H9 (cell line): ENCODE measurements around the gene SURF2. TPM values are rescaled to one million over a fixed set of nuclear protein-coding genes. Genes with fewer than 3 reads are reported as not detected.

ENCODE experiments used
- DNase-seq: peaks from one replicate; pipeline ENCODE4 v3.0.0-alpha.2; 2017
- H2AFZ ChIP-seq: one replicate; pipeline ENCODE4 v1.6.1; 2013; ENCODE audit warnings: mild to moderate bottlenecking, low read length, control low read depth, moderate library complexity
- H2AK5ac ChIP-seq: 2 replicates; pipeline ENCODE4 v1.6.1; 2013; ENCODE audit warnings: low read length, control low read depth, mixed read lengths; ENCODE audit not compliant: insufficient read length
- H2BK120ac ChIP-seq: one replicate; pipeline ENCODE4 v1.6.1; 2013; ENCODE audit warnings: low read depth, mild to moderate bottlenecking, low read length, control low read depth, inconsistent platforms; ENCODE audit not compliant: poor library complexity, severe bottlenecking
- H2BK12ac ChIP-seq: 2 replicates; pipeline ENCODE4 v1.6.1; 2013; ENCODE audit warnings: low read length, control low read depth, mixed read lengths, low read depth; ENCODE audit not compliant: insufficient read length
- H2BK15ac ChIP-seq: 2 replicates; pipeline ENCODE4 v1.6.1; 2013; ENCODE audit warnings: low read depth, low read length, control low read depth
- H2BK20ac ChIP-seq: one replicate; pipeline ENCODE4 v1.6.1; 2013; ENCODE audit warnings: low read depth, mild to moderate bottlenecking, low read length, control low read depth, inconsistent platforms; ENCODE audit not compliant: poor library complexity, severe bottlenecking
- H2BK5ac ChIP-seq: 2 replicates; pipeline ENCODE4 v1.6.1; 2013; ENCODE audit warnings: low read length, control low read depth, mixed read lengths; ENCODE audit not compliant: insufficient read length
- H3K14ac ChIP-seq: 2 replicates; pipeline ENCODE4 v1.6.1; 2013; ENCODE audit warnings: low read length, control low read depth; ENCODE audit not compliant: insufficient read depth
- H3K18ac ChIP-seq: 2 replicates; pipeline ENCODE4 v1.6.1; 2013; ENCODE audit warnings: low read depth, mild to moderate bottlenecking, mixed read lengths, low read length, control low read depth; ENCODE audit not compliant: insufficient read length
- H3K23ac ChIP-seq: 2 replicates; pipeline ENCODE4 v1.6.1; 2013; ENCODE audit warnings: low read length, control low read depth, mixed read lengths, low read depth; ENCODE audit not compliant: insufficient read length
- H3K23me2 ChIP-seq: 2 replicates; pipeline ENCODE4 v1.6.1; 2013; ENCODE audit warnings: low read depth, mild to moderate bottlenecking, mixed read lengths, low read length, control low read depth; ENCODE audit not compliant: insufficient read length, poor library complexity, severe bottlenecking
- H3K27ac ChIP-seq: 2 replicates; pipeline ENCODE4 v1.5.1; 2013; ENCODE audit warnings: low read length, control low read depth, mixed read lengths, low read depth; ENCODE audit not compliant: insufficient read length
- H3K27me3 ChIP-seq: 2 replicates; pipeline ENCODE4 v1.6.1; 2013; ENCODE audit warnings: low read length, control low read depth, inconsistent platforms; ENCODE audit not compliant: insufficient read depth
- H3K4ac ChIP-seq: 2 replicates; pipeline ENCODE4 v1.6.1; 2013; ENCODE audit warnings: low read depth, mild to moderate bottlenecking, control low read depth, inconsistent platforms, low read length, moderate library complexity
- H3K4me1 ChIP-seq: 2 replicates; pipeline ENCODE4 v1.6.1; 2013; ENCODE audit warnings: low read length, control low read depth, inconsistent platforms; ENCODE audit not compliant: insufficient read depth
- H3K4me2 ChIP-seq: 2 replicates; pipeline ENCODE4 v1.6.1; 2013; ENCODE audit warnings: low read length, control low read depth, mixed read lengths; ENCODE audit not compliant: insufficient read length, insufficient read depth
- H3K56ac ChIP-seq: 2 replicates; pipeline ENCODE4 v1.6.1; 2013; ENCODE audit warnings: low read depth, mild to moderate bottlenecking, mixed read lengths, low read length, control low read depth; ENCODE audit not compliant: insufficient read length
- H3K79me1 ChIP-seq: 2 replicates; pipeline ENCODE4 v1.6.1; 2013; ENCODE audit warnings: low read depth, mild to moderate bottlenecking, moderate library complexity, low read length, control low read depth, inconsistent platforms; ENCODE audit not compliant: insufficient read depth, poor library complexity, severe bottlenecking
- H3K79me2 ChIP-seq: 2 replicates; pipeline ENCODE4 v1.6.1; 2013; ENCODE audit warnings: low read length, control low read depth, inconsistent platforms; ENCODE audit not compliant: insufficient read depth
- H3K9ac ChIP-seq: 2 replicates; pipeline ENCODE4 v1.6.1; 2013; ENCODE audit warnings: low read length, control low read depth, mixed read lengths; ENCODE audit not compliant: insufficient read length; ENCODE audit errors: extremely low read depth
- H3K9me3 ChIP-seq: one replicate; pipeline ENCODE4 v1.6.1; 2013; ENCODE audit warnings: low read depth, low read length, inconsistent platforms; ENCODE audit not compliant: control insufficient read depth
- H3T11ph ChIP-seq: one replicate; pipeline ENCODE4 v1.6.1; 2013; ENCODE audit warnings: mild to moderate bottlenecking, low read length, control low read depth, inconsistent platforms
- H4K20me1 ChIP-seq: one replicate; pipeline ENCODE4 v1.6.1; 2013; ENCODE audit not compliant: control insufficient read depth, insufficient read length, insufficient read depth
- H4K5ac ChIP-seq: 2 replicates; pipeline ENCODE4 v1.6.1; 2013; ENCODE audit warnings: low read depth, mild to moderate bottlenecking, mixed read lengths, low read length, control low read depth; ENCODE audit not compliant: insufficient read length
- H4K8ac ChIP-seq: replicated peaks from 2 replicates; pipeline ENCODE4 v1.6.1; 2013; ENCODE audit warnings: low read length, control low read depth, mixed read lengths, low read depth; ENCODE audit not compliant: insufficient read length
- H4K91ac ChIP-seq: 2 replicates; pipeline ENCODE4 v1.6.1; 2013; ENCODE audit warnings: low read depth, mild to moderate bottlenecking, moderate library complexity, mixed read lengths, low read length, control low read depth; ENCODE audit not compliant: insufficient read length
- H3K27ac Mint-ChIP-seq, 3 experiments: 2 replicates in 2 of 3; 3 replicates in 1 of 3; pipeline ENCODE4 v1.8.0; 2020 to 2021; ENCODE audit warnings: mixed read lengths in 3 of 3, mild to moderate bottlenecking in 1 of 3, moderate library complexity in 1 of 3
- H3K27me3 Mint-ChIP-seq: 2 replicates; pipeline ENCODE4 v1.8.0; 2021; ENCODE audit warnings: low read depth, mild to moderate bottlenecking, moderate library complexity, mixed read lengths
- H3K36me3 Mint-ChIP-seq, 3 experiments: 2 replicates in 2 of 3; 3 replicates in 1 of 3; pipeline ENCODE4 v1.8.0; 2020 to 2021; ENCODE audit warnings: low read depth in 3 of 3, mixed read lengths in 3 of 3; ENCODE audit not compliant: insufficient read depth in 1 of 3
- H3K4me1 Mint-ChIP-seq, 2 experiments: 2 replicates each; pipeline ENCODE4 v1.8.0; 2020; ENCODE audit warnings: mixed read lengths in 2 of 2
- H3K4me3 Mint-ChIP-seq, 2 experiments: 2 replicates in 1 of 2; 3 replicates in 1 of 2; pipeline ENCODE4 v1.8.0; 2020 to 2021; ENCODE audit warnings: mild to moderate bottlenecking in 2 of 2, mixed read lengths in 2 of 2, moderate library complexity in 1 of 2
- H3K9me3 Mint-ChIP-seq, 2 experiments: 2 replicates in 1 of 2; 3 replicates in 1 of 2; pipeline ENCODE4 v1.8.0; 2020; ENCODE audit warnings: mild to moderate bottlenecking in 2 of 2, mixed read lengths in 2 of 2, moderate library complexity in 1 of 2
- CTCF ChIP-seq: fragments of 200-600 bp; sonication (generic); conservative IDR thresholded peaks from 3 replicates; pipeline ENCODE4 v1.8.0; 2021; ENCODE audit warnings: antibody characterized with exemption, mild to moderate bottlenecking
- WGBS: extraction: QIAGEN DNeasy Blood & Tissue Kit; methylation state at CpG from one replicate; pipeline ENCODE4 v1.1.7; 2013; ENCODE audit warnings: missing lambda C conversion rate, low lambda C conversion rate, mixed read lengths; ENCODE audit not compliant: insufficient read length; ENCODE audit errors: extremely low coverage; 5-methylcytosine and 5-hydroxymethylcytosine counted together
- total RNA-seq: library from RNA; stranded (reverse); gene quantifications from 2 replicates; pipeline ENCODE4 v1.2.1, GENCODE V29; 2021

SURF2 gene
- total RNA-seq, 1 experiment from 2014 or later, result 44.4 TPM

- Histone ChIP-seq H2BK20ac (no peak overlapping the region), H3K18ac (no peak overlapping the region), H3K9me3 (peaks cover 11% of the 10 kb centered on the region), H2AK5ac (no peak overlapping the region), H3T11ph (no peak overlapping the region), H3K56ac (no peak overlapping the region), H3K14ac (no peak overlapping the region), H2AFZ (no peak overlapping the region), H2BK120ac (no peak overlapping the region), H3K23me2 (no peaks in the 10 kb centered on the region), H2BK15ac (no peak overlapping the region), H3K79me2 (no peaks in the 10 kb centered on the region), H2BK12ac (no peak overlapping the region), H4K91ac (no peak overlapping the region), H4K5ac (no peak overlapping the region), H3K27me3 (no peaks in the 10 kb centered on the region), H3K4ac (no peak overlapping the region), H3K9ac (no peak overlapping the region), H2BK5ac (no peak overlapping the region), H4K20me1 (no peaks in the 10 kb centered on the region), H3K4me1 (no peaks in the 10 kb centered on the region; the same call in 1 of the 2 replicates), H3K27ac (no peak overlapping the region), H4K8ac (no peak overlapping the region), H3K4me2 (no peak overlapping the region), H3K23ac (no peak overlapping the region), H3K79me1 (no peaks in the 10 kb centered on the region)
- DNase-seq, result no peak
- Mint-ChIP-seq H3K4me3 (no peak overlapping the region; a peak in 1 of 5 replicates), H3K36me3 (peaks cover 0 to 9% (median 4%) of the 10 kb centered on the region in 3 experiments; a peak in 4 of 7 replicates), H3K27ac (no peak overlapping the region), H3K9me3 (peaks cover 23 to 28% of the 10 kb centered on the region in 2 experiments), H3K27me3 (peaks cover 27% of the 10 kb centered on the region), H3K4me1 (no peaks in the 10 kb centered on the region)
- no CpG with 5 or more reads among the region's 13 CpGs for WGBS
- TF ChIP-seq CTCF, result no peak
Observed at GRCh38 chr9:133321411-133321935, 34.9 kb upstream of the SURF2 start.
